Heart left ventricle (tissue), 16 donors: ENCODE measurements around the gene WFDC8. TPM values are rescaled to one million over a fixed set of nuclear protein-coding genes. Genes with fewer than 3 reads are reported as not detected.

Experiments used
- ATAC-seq, 4 donors: fragments of 200-7000 bp; cut with Tn5 transposase; one replicate each; pipeline ENCODE4 v1.9.1; 2020 to 2022; ENCODE audit warnings: moderate library complexity in 4 of 4, mild to moderate bottlenecking in 3 of 4, moderate number of reproducible peaks in 1 of 4
- DNase-seq, 5 donors: peaks; one replicate each; pipeline ENCODE4 v3.0.0-alpha.2; 2020
- H3K27ac ChIP-seq, 12 donors: fragments of 200-600 bp; sonication (generic) in 4 of 12; one replicate each; pipeline versions ENCODE4 v1.5.0 to v1.8.0; 2016 to 2022; ENCODE audit warnings: mild to moderate bottlenecking in 2 of 12
- H3K27me3 ChIP-seq, 9 donors: fragments of 200-600 bp; sonication (generic) in 2 of 9; one replicate each; pipeline versions ENCODE4 v1.5.1 to v1.8.0; 2016 to 2022; ENCODE audit warnings: mild to moderate bottlenecking in 3 of 9
- H3K36me3 ChIP-seq, 9 donors: fragments of 200-600 bp; sonication (generic) in 2 of 9; one replicate each; pipeline versions ENCODE4 v1.5.0 to v1.8.0; 2018 to 2022; ENCODE audit warnings: mild to moderate bottlenecking in 2 of 9
- H3K4me1 ChIP-seq, 12 donors: fragments of 200-600 bp; sonication (generic) in 4 of 12; one replicate each; pipeline versions ENCODE4 v1.5.0 to v1.8.0; 2016 to 2022; ENCODE audit warnings: mild to moderate bottlenecking in 3 of 12
- H3K4me3 ChIP-seq, 12 donors: fragments of 200-600 bp; sonication (generic) in 4 of 12; one replicate each; pipeline versions ENCODE4 v1.5.0 to v1.8.0; 2017 to 2022; ENCODE audit warnings: mild to moderate bottlenecking in 9 of 12, moderate library complexity in 4 of 12
- H3K9me3 ChIP-seq, 12 donors: fragments of 200-600 bp; sonication (generic) in 4 of 12; one replicate each; pipeline versions ENCODE4 v1.5.0 to v1.8.0; 2016 to 2022; ENCODE audit warnings: mild to moderate bottlenecking in 1 of 12
- CTCF ChIP-seq, 12 donors: fragments of 200-600 bp; sonication (generic) in 4 of 12; IDR thresholded peaks; one replicate each; pipeline versions ENCODE4 v1.5.0 to v1.8.0; 2018 to 2022; ENCODE audit warnings: antibody characterized with exemption in 12 of 12, mild to moderate bottlenecking in 5 of 12
- POLR2A ChIP-seq, 2 donors: fragments of 450-650 bp; IDR thresholded peaks; one replicate each; pipeline ENCODE4 v1.6.1; 2017; ENCODE audit warnings: antibody characterized with exemption in 2 of 2, mild to moderate bottlenecking in 2 of 2, moderate library complexity in 2 of 2
- WGBS, 4 donors: extraction: QIAGEN DNeasy Blood & Tissue Kit in 2 of 4; methylation state at CpG; one replicate each; pipeline versions ENCODE4 v1.1.5 to v1.1.7; 2013 to 2018; 5-methylcytosine and 5-hydroxymethylcytosine counted together
- intact Hi-C, 10 donors: fragments of 100-400 bp; cut with DNase I; formaldehyde crosslinking; loops; one replicate each; pipeline versions ENCODE4 v1.11.1 to v1.14.2; 2022
- polyA plus RNA-seq, 2 donors: library from polyadenylated mRNA; stranded (reverse); fragments of 200-250 nt; gene quantifications; one replicate each; pipeline ENCODE4 v1.2.3, GENCODE V29; 2013
- total RNA-seq, 9 donors: library from RNA; depleted of rRNA in 2 of 9; stranded (reverse); fragments of >200 nt in 2 of 9; fragmentation: NEBNext Ultra II Directional in 3 of 9; extraction: Animal tissue kit (Norgen Biotek cat#: 25700) in 3 of 9; gene quantifications; one replicate each; pipeline versions ENCODE4 v1.1.0 to v1.2.4, GENCODE V29; 2016 to 2023
- donor health status: ischemic (EF 13 %, LVEDD 7.1; RV severe dilation, severe dysfunction).
- donor health status: healthy with polysubstance abuse.
- donor health status: DM: no; HTN: yes; CAD: no.
- donor health status: DM: no; HTN: no; CAD: no.
- donor health status: ischemic (EF 25% LVEDD 6.9; RV normal size, moderate dysfunction).
- donor health status: ischemic (EF 25% LVEDD 5.7; RV mildly dilated, moderate dysfunction).
- donor health status: healthy.
- donor health status: DM: yes; HTN: yes; CAD: no.
- donor health status: ischemic (EF 35%, LVEDD 5.7; RV mildly dilated, moderate dysfunction).
- donor health status: nonischemic (EF 11% LVEDD 7.7; RV severe dilation, severe dysfunction).
- donor health status: DM: yes; HTN: yes; CAD: no.
- donor health status: PGD.
- donor health status: ischemic (EF 29% LVEDD 5.4; RV normal size, mild dysfunction).
- donor health status: nonischemic (EF 23%, LVEDD 6.1; RV moderate dilation, normal function).

WFDC8 gene
- total and polyA plus RNA-seq, 11 donors = not detected

- ATAC-seq (no peak), DNase-seq (no peak)
- Histone ChIP-seq H3K27me3 (peaks cover 0 to 8% (median 0%) of the 10 kb centered on the region in 9 donors), H3K36me3 (no peaks in the 10 kb centered on the region), H3K4me3 (no peak overlapping the region), H3K27ac (no peak overlapping the region), H3K4me1 (no peaks in the 10 kb centered on the region), H3K9me3 (peaks cover 0 to 4% (median 0%) of the 10 kb centered on the region in 12 donors)
- TF ChIP-seq POLR2A (IDR thresholded peaks at IDR 0.05) (no peak), CTCF (IDR thresholded peaks at IDR 0.05) (no peak)
- intact Hi-C loops = no loop called here
These were observed 33.2 kb upstream of the WFDC8 start for GRCh38 chr20:45612314-45612713.

DNA sequence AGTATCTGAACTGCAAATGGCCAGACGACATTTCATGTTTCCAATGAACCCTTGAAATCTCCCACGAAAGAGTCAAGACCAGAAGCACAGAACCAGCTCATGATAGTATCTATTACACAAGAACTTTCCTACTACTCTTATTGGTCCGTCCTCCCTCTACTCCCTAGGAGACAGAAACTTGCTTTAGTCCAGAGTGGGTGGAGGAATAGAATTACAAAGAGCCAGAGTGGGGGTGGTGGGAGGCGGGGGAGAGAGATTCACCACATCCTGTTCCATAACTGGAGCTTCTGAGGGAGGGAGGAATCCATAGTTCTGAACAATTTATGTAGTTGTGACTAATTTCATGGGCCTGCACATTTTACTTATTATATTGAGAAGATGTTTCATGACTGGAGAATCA, 32.0 kb upstream of the WFDC8 start:
- TF ChIP-seq CTCF (IDR thresholded peaks at IDR 0.05) = no peak
- TF ChIP-seq POLR2A (IDR thresholded peaks at IDR 0.05) = no peak
- H3K36me3 ChIP-seq = no peaks in the 10 kb centered on the region
- H3K4me3 ChIP-seq = no peak overlapping the region
- no peak overlapping the region for H3K27ac ChIP-seq
- no peak for DNase-seq
- 52 to 61% (median 59%) methylated on average over 4 of the region's 4 CpGs for WGBS, 4 donors
- H3K4me1 ChIP-seq = no peaks in the 10 kb centered on the region
- peaks cover 0 to 13% (median 0%) of the 10 kb centered on the region in 9 donors for H3K27me3 ChIP-seq
- intact Hi-C loops = no loop called here
- ATAC-seq = no peak
- peaks cover 0 to 17% (median 5%) of the 10 kb centered on the region in 12 donors for H3K9me3 ChIP-seq

DNA sequence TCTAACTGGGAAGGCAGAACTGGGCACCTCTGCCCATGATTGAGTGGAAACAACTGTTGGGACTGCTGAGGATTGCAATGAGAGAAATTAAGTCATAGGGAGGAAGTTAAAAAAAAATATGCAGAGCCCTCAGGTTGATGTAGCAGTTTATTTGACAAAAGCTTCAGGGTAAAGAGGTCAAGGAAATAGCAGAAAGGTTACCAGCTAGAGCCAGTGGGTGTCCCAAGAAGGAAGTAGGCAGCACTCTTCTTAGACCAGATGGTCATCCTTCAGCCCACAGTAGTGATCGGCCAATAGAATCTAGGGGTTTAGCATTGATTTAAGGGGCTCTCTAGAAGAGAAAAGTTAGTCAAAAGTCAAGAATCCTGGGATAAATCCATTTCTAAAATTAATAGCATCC, 28.7 kb upstream of the WFDC8 start:
- no peak for ATAC-seq
- Histone ChIP-seq H3K9me3 (peaks cover 0 to 30% (median 8%) of the 10 kb centered on the region in 12 donors), H3K4me3 (no peak overlapping the region), H3K4me1 (no peaks in the 10 kb centered on the region), H3K27ac (no peak overlapping the region), H3K36me3 (no peaks in the 10 kb centered on the region), H3K27me3 (peaks cover 0 to 10% (median 0%) of the 10 kb centered on the region in 9 donors)
- intact Hi-C loops = no loop called here
- no peak for DNase-seq
- WGBS, 4 donors = 89 to 93% (median 92%) methylated on average over 1 of the region's 1 CpG
- TF ChIP-seq POLR2A (IDR thresholded peaks at IDR 0.05) (no peak), CTCF (IDR thresholded peaks at IDR 0.05) (no peak)

- no peak overlapping the region for H3K27ac ChIP-seq
- 0 to 44% (median 36%) methylated on average over 1 of the region's 1 CpG for WGBS, 4 donors
- intact Hi-C loops = no loop called here
- no peak overlapping the region for H3K4me3 ChIP-seq
- H3K27me3 ChIP-seq = peaks cover 0 to 21% (median 4%) of the 10 kb centered on the region in 9 donors
- no peaks in the 10 kb centered on the region for H3K4me1 ChIP-seq
- ATAC-seq = no peak
- peaks cover 0 to 6% (median 0%) of the 10 kb centered on the region in 12 donors for H3K9me3 ChIP-seq
- TF ChIP-seq POLR2A (IDR thresholded peaks at IDR 0.05) = no peak
- no peak for TF ChIP-seq CTCF (IDR thresholded peaks at IDR 0.05)
- DNase-seq = no peak
- no peaks in the 10 kb centered on the region for H3K36me3 ChIP-seq
These were observed 16.2 kb upstream of the WFDC8 start for GRCh38 chr20:45595235-45595634.
